ENCODE results near the gene TCERG1L.

Gene TCERG1L

DNA sequence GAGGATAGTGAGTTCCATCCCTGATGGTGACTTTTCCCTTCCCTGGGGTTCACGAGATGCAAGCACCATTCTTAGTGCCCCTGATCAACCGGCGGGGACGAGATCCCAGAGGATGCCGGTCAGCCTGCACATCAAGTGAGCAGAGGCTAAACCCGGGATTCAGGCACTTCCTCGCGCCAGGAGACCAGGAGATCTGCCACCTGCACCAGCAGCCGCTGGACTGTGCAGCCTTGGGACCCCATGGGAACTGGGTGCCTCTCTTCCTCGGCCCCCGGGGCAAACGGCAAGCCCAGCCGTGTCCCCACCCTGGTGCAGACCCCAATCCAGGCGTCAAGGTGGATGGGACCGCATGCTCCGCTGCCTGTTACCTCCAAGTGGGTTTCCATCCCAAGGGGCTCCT lies 88.5 kb downstream of the TCERG1L start:
- no peak for DNase-seq

DNA sequence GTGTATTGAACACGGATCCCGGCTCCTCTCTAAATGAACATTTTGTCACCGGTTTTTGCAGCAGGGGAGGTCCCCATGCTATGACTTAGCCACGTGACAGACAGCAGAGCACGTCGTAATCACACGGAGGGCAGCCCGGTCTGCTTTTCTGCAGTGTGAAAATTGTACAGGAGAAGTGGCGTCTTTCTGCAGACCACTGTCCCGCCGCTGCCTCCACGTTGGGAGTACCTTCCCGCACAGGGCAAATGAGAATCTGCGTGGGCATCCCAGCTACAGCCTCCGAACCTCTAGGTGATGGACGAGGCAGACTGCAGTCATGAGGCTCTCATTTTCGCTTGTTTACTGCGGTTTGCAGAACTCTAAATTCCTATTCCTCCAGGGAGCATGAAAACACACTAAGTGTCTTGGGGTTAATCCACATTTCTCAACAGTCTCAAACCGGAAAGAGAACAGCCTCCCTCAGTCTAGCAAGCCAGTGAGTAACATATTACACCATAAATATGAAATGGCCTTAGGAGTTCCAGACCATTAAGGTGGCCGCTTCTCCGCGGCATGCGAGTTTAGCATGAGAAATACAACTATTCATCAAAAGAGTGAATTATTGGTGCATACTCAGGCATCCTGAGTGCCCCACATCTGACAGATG lies 89.8 kb downstream of the TCERG1L start:
- DNase-seq, result no peak

DNA sequence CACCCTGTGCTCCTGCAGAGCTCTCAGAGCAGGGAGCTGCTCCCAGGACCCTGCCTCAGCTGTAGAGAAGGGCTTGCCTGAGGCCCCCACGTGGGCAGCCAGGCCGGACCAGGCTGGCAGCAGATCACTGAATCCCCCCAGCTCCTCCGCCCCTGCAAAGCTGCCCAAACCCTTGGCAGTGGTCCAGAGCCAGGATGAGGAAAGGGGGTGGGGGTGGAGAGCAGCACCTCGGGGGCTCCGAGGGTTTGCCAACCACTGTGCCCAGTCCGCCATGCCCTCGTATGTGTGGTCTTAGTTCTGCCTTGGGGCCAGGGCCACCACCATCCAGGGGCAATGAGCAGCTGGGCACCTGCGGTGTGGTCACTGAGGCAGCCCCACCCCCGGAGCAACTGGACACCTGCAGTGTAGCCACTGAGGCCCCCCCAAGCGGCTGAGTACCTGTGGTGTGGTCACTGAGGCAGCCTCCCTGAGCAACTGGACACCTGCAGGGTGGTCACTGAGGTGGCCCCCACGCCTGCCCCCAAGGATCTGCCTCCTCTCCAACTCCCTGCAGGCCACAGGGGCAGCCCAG lies 90.8 kb downstream of the TCERG1L start:
- DNase-seq, result no peak

DNA sequence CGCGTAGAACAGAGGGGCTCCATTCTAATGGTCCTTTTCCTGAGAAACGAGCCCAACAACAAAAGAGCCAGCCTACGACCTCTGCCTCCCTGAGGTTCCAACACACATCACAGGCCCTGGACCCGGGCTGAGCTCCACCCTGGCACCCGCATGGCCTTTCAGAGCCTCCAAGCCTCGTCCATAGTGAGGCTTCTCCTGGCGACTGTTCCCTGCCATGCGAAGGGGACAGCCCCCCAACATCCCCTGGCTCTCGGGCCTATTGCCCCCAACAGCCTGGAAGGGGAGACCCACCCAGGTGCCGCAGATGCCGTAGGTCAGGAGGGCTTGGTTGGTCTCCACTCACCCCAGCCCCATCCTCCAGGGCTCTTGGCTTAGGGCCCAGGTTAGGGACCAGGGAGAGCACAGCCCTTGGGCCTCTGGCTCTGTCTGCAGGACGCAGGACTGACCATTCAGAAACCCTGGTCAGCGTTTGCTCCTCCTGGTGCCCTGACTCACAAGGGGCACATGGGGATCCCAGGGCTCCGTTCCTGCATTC lies 91.5 kb downstream of the TCERG1L start:
- no peak for DNase-seq

DNA sequence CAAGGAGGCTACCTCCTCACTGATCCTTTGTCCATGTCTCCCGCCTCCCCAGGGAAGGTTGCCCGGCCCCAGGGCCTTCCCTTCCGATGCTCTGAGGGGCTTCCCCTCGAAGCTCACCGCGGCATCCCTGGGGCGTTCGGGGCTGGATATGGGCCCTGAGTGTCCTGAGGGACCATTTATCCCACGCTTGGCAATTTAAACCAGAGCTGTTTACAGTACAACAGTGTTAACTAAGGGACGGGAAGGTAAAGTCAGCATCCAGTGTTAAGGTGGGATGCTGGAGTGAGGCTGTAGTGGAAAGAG lies 92.0 kb downstream of the TCERG1L start:
- no peak for DNase-seq

DNA sequence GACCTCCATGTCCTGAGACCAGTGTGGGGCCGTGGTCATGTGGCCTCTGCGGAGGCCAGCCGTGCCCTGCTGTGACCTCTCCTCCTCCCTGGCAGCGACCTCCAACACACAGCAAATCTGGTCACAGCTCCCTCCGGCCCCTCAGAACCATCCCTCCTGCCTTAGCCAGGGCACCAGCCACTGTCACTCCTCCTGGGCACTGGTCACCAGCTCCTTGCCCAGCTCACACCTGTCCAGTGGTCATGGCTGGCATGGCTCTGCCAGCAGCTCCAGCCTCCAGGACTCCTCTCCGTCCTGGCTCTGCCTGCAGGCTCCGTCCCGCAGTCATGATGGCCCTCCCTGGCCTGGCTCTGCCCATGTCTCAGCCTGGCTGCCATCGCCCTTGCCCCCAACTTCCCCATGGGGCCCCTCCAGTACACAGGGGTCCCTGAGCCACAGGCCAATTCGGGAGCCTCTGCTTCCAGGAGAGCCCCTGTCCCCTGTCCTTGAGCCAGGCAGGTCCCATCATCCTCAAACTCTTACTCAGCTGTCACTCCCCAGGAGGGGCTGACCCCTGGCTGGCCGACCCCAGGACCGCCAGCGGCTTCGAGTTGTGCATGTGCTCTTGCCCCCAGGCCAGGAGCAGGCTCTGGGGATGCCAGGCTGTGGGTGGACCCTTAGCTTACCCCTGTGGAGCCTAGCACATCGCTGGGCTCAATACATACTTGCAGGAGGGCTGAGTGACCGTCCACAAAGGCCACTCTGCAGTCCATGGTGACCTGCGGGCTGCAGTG lies 92.5 kb downstream of the TCERG1L start:
- no peak for DNase-seq

DNA sequence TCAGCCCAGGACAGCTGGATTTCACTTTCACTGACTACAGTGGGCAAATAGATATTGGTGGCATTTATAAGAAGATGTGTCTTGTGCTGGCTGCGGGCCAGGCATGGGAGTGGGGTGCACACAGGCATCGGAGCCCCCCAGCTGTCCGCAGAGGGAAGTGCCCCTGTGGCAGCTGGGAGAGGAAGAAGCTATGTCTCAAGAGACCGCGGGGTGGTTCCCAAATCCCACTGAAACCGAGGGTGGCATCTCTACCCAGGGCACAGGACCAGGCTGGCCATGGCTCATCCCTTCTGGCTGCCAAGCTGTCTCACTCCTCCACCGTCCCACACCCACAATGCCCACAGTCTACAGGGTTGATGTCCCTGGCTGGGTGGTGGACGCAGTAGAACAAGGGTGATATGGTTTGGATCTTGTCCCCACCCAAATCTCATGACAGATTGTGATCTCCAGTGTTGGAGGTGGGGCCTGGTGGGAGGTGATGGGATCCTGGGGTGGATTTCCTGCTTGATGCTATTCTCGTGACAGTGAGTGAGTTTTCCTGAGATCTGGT lies 94.8 kb downstream of the TCERG1L start:
- no peak for DNase-seq

DNA sequence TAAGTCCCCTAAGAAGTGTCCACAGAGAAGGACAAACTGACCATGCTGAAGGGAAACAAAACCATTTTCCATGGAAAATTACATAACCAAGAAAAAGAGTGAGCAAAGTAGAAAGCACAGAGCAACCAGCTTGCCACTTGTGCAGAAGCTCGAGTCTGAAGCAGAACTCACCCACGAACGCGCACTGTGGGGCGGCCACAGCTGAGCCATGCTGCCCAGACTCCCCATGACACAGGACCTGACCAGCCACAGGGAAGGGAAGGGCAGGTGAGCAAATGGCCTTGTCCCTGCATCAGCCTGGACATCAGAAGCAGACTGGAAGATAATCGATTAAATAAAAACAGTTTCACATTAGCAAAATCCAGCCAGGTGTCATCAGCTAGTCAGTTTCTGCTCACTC lies 95.7 kb downstream of the TCERG1L start:
- DNase-seq, result no peak

DNA sequence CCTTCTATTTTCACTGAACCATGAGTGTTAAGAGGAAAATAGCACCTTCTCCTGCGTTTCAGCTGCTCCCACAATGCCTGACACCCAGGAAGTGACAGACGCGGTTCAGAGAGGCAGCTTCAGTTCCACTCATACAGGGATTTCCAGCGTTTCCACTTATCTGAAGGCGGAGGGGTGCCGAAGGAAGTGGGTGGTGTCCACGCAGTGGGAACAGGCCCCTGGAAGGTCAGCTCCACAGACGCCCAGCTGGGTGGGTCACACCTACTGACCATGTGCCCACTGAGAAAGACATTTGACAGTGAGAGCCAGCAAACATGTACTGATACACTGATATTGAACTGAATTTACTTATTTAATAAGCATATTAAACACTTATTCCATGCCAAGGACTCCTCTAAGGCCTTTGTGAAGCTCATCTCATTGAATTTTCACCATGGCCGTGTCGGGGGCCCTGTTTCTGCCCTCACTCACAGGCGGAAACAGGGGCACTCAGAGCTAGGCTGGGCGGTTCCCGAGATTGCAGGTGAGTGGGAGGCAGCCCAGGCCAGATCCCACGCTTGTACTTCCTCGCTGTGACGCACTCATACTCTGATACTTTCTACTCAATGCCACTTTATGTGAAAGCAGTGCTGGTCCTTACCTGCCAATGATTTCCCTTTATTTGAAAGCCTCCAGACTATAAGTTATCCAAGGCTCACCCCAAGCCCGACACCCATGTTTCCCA lies 96.8 kb downstream of the TCERG1L start:
- DNase-seq, result no peak

DNA sequence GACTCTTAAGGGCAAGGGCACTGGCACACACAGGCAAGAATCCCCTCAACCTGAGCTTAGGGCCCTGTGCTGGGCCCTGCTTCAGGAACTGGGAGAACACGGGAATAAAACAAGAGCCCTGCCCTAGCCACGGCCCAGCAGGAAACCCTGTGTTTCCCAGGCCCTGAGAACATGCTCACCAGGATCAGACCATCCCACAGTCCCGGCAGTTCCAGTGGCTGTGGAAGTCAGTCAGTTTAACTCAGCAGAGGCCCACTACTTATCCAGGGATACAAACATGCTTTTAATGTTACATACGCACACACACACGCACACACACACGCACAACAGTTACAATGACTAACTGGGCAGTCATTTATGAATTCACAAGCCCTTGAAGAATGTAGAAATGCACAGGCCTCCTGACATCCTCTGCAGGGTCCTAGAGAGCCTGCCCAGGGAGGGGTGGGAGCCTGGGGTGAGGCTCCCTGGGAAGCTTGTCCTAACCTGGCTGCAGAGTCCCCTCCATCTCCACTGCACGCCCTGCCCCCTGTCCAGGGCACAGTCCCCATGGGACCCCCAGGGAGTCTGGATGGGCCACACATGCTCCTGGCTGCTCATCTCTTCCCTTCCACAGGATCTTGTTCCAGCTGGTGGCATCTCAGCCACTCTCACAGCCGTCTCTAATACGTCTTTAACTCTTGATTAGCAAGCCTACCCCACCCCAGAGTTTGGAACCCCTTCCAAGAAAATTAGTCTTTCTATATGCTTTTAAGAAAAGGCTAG lies 97.6 kb downstream of the TCERG1L start:
- no peak for DNase-seq

DNA sequence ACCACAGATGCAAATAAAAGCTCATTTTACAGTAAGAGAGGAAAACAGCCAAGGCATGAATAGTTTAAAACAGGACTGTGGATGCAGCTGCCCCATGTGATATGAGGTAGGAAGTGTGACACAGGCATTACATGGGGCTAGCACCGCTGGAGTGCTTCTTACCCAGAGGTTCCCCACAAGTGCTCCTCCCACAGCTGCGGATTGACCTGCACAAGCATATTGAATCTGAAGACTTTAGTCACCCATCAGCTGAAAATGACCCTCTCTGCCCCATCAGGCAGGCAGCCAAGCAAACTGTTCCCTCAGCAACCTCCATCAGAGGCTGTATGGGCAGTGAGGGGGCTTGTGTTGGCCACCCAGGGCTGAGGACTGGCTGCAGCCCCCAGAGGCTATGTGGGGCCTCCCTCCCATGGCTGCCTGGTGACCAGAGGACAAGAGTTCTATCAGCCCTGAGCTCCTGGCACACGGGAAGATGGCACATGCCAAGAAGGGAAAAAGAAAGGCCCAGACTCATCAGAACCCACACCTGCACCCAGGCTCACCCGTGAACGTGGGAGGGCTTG lies 98.7 kb downstream of the TCERG1L start:
- DNase-seq, result no peak

DNA sequence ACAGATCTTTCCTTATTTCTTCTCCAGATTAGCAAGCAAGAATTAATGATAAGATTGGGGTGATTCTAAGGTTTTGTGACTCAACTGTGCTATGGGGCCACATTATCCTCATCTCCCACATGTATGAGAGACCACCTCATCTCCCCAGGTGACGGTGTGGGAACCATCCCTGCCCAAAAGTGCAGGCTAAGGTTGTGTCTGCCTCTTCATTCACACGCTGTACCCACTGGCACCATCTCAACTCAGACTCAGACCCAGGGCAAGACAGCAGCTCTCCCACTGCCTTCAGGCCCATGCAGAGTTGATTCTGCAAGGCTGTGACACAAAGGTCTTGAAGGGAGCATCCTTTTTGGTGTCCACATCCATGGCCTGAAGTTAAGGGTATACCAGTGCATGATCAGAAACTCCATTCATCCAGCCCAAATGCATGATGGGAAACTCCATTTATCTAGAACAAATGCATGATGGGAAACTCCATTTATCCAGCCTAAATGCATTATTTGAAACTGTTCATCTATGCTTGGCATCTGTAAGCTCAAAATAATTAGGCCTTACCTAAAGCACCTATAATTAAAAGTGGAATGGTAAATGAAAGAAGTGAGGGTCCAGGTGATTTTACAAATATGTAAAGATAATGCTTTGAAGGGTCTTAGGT lies 99.4 kb downstream of the TCERG1L start:
- DNase-seq, result no peak

DNA sequence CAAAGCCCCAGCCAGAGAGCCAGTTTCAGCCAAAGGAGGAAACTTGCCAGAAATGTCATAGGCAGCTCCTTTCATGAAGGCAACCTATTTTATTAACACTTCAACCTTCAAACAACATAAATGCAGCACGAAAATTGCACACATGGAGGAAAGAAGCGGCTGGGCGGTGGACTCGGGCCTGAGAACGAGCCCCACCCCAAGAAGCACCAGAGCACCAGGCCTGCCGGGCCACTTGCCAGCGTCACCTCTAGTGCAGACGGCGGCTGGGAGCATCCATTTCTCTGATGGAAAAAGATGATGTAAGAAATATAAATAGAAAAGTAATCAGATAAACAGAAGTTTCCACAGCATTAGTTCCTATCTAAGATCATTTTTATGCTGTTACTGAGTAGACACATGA lies 100.0 kb downstream of the TCERG1L start:
- no peak for DNase-seq

DNA sequence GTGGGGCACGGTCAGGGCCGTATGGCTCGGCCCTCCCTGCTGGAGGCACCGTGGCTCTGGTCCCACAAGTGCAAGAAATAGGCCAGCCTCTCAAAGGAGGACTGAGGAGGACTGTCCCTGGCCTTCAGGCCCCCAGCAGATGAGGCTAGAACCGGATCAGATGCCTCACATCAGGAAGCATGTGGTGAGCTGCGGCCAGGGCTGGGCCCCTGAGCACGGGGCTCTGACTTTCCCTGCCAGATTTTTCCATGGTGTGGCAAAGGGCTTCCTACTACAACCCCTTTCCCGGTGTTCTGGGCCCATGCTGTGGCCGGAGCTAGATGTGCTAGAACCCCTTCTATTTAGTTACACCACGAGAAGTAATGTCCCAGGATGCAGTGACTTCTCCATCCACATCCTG lies 100.4 kb downstream of the TCERG1L start:
- no peak for DNase-seq

DNA sequence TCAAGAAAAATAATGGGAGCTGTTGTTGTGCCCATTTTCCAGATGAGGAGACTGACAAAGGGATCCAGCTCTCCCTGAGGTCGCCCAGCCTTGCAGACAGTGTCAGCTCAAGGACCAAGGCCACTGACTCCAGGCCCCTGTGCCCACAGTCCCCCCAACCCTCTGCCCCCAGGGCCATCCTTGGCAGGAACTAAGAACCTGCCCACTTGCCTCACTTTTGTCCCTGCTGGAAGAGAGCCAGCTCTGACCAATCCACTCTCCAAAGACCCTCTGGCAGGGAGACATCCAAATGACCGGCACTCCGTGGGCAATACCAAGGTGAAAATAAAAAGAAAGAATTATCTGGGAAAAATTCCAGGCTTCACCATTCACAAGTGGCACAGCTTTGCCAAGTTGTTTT lies 101.3 kb downstream of the TCERG1L start:
- no peak for DNase-seq

DNA sequence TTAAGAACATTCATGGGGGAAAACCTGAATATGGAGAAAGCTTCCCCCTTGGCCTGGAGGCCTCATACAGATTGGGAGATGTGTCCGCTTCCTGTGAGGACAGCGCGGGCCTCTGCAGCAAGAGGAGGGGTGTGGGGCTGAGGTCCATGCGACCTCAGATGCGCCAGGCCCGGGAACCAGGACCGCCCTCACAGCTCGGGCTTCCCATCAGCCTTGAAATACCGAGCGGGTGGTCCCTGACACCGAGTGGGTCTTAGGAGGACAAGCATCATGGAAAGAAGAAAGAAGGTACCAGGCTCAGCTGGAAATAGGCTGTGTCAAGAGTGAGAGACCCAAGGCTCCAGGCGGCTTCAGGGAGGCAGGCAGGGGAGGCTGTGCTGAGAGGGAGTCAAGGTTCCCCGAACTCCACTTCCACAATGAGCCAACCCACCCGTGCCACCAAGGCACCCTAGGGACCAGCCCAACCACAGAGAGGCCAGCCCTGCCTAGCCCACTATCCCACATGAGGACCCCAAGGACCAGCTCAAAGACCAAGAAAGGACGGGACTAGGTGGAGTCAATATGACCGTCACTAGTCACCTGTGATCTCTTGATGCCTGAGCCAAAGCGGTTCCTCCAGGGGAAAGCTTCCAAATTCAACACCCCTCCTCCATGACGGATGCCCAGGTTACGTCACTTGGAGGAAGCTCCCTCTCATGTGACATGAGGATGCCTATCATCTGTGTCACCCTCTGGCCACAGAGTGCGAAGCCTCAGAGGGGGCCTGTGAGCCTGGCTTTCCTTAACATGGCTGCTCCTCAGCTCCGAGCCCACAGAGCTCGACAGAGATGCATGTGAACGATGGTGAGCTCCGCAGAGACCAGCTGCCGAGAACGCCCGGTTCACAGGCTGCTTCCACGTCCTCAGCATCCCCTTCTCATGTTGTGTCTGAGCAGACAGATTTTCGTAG lies 103.7 kb downstream of the TCERG1L start:
- no peak for DNase-seq

DNA sequence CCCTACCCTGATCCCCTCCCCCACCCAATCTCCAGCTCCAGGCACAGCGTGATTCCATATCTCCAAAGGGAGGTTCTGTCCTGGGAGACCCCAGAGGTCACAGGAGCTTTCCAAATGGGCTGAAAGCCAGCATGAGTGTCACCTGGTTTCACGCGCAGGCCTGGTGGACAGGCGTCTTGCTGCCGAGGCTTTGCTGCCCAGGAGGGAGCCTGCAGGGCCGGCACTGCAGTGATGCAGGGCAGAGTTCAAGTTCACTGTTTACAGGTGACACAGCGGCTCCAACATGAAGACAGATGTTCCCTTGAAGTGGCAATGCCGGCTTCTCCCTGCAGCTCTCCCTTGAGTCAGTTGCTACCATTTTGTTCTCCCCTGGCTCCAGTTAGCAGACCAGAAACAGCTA lies 104.3 kb downstream of the TCERG1L start:
- DNase-seq, result no peak

DNA sequence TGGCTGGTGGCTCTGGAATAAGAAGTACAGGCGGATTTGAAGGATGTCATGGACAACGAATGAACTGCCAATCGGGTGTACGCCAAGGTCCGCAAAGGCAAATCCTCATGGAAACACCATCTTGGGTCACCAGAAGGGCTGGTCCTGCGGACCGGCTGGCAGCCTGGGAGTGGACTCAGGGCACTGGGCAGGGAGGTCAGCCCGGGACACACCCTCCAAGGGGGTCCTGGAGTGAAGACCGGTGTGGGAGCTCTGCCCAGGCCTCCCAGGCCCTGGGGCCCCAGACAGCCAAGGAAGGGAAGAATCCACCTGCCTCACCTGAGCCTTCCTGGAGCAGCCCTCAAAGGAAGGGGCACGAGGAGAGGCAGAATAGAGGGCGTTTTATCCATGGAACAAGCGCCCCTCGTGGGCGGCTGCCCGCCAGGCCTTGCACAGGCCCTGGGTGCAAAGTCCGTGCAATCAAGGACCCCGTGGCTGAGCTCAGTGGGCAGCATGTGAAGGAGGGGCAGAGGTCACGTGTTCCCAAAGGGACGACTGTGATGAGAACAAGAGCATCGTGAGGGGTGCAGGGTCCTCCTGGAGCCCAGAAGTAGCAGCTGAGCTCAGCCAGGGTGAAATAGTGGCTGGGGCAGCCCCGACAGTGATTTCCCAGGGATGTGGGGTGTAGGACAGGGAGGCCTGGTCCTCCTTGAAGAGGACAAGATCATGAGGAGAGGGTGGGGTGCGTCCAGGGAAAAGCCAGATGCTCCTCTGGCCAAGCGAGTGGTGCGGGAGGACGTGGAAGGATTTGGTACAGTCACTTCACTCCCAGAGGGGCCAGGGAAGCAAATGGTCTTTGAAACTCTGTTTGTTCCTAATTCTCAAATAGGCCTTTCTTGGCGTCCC lies 105.2 kb downstream of the TCERG1L start:
- no peak for DNase-seq

DNA sequence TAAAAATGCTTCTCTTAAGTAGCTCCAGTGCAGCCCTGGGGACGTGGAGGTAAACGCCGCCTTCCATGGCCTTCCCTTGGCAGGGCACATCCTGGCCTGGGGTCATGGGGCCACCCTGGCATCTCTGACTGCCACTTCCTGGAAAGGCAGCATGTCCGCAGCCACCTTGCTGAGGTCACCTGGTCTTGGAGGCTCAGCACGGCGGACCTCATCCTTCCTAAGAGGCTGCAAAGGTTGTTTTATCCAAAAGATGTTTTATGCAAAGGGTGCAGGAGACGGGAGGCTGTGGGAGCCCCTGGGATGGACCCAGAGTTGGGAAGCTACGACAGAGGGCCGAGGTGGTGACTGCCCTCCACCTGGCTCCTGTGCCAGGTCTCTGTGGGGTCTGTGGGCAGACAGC lies 106.0 kb downstream of the TCERG1L start:
- DNase-seq, result no peak

Data from NCI-H1092 (cell line).